WERI-Rb-1 (cell line): Measurements from ENCODE around the gene DKK3.

Source experiments
- DNase-seq: peaks from one replicate; pipeline ENCODE4 v3.0.0-alpha.2; 2020
- H3K27ac ChIP-seq: fragments of 250-450 bp; sonication (Bioruptor Pico); 2 replicates; pipeline ENCODE4 v1.5.1; 2020; ENCODE audit warnings: mild to moderate bottlenecking, moderate library complexity
- H3K27me3 ChIP-seq: fragments of 250-450 bp; sonication (Bioruptor Pico); 2 replicates; pipeline ENCODE4 v1.5.1; 2021; ENCODE audit warnings: mild to moderate bottlenecking, low read depth, moderate library complexity; ENCODE audit not compliant: insufficient read depth, severe bottlenecking
- H3K36me3 ChIP-seq: fragments of 250-450 bp; sonication (Bioruptor Pico); 2 replicates; pipeline ENCODE4 v1.5.1; 2020; ENCODE audit warnings: mild to moderate bottlenecking, moderate library complexity
- H3K4me3 ChIP-seq: 2 replicates; pipeline ENCODE4 v1.5.1; 2011; ENCODE audit warnings: low read depth, mild to moderate bottlenecking, control low read depth, low read length
- H3K9me3 ChIP-seq: fragments of 250-450 bp; sonication (Bioruptor Pico); 2 replicates; pipeline ENCODE4 v1.5.1; 2021; ENCODE audit warnings: mild to moderate bottlenecking, moderate library complexity; ENCODE audit not compliant: severe bottlenecking
- CTCF ChIP-seq: IDR thresholded peaks from 2 replicates; pipeline ENCODE4 v1.5.1; 2011; ENCODE audit warnings: low read depth, mild to moderate bottlenecking, control low read depth, inconsistent platforms, low read length

DKK3 gene

DNA sequence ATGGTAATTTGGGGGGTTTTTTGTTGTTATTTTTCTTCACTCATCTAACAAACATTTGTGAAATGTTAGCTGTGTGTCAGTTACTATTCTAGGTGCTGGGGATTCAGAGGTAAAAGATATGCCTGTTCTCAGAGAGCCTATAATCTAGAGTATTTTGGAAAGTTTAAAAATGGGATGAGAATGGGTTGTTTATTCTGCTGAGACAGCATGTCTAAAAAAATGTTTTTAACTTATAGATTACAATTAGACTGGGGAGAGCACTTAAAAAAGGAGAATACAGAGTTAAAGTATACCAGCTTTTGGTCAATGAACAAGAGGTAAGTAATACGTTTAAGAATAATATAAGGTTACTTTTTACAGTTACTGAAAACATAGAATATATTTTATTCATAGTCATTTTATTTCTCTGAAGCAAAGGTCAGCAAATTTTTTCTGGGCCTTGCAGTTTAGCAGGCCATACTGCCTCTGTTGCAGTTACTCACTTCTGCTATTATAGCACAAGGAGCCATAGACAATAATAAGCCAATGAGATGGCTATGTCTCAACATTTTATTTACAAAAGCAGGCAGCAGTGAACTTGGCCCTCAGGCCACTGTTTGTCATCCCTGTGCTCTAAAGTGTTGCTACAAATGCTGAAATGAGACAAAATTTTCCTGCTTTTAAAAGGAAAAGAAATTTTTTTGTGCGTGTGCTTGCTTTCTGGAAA, 60.0 kb downstream of the DKK3 start:
- DNase-seq, result no peak
- TF ChIP-seq CTCF, result no peak
- Histone ChIP-seq H3K4me3 (no peak overlapping the region), H3K27me3 (no peaks in the 10 kb centered on the region), H3K36me3 (peaks cover 37% of the 10 kb centered on the region), H3K9me3 (no peaks in the 10 kb centered on the region), H3K27ac (no peak overlapping the region)

DNA sequence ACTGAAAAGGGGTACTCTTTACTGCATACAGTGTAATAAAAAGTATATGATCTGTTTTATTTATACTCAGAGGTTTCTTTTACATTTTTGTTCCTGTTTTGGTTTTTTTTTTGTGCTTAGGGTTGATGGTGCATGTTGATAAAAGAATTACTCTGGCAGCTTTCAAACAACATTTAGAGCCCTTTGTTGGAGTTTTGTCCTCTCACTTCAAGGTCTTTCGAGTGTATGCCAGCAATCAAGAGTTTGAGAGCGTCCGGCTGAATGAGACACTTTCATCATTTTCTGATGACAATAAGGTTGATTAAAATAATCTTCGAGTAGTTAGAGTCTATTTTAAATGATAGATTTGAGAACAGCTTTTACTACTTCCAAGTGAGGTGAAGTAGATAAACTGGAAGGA, 60.6 kb downstream of the DKK3 start:
- no peak overlapping the region for H3K27ac ChIP-seq
- H3K36me3 ChIP-seq, result peaks cover 33% of the 10 kb centered on the region
- no peaks in the 10 kb centered on the region for H3K9me3 ChIP-seq
- no peak for TF ChIP-seq CTCF
- no peak for DNase-seq
- H3K4me3 ChIP-seq, result no peak overlapping the region
- H3K27me3 ChIP-seq, result no peaks in the 10 kb centered on the region

DNA sequence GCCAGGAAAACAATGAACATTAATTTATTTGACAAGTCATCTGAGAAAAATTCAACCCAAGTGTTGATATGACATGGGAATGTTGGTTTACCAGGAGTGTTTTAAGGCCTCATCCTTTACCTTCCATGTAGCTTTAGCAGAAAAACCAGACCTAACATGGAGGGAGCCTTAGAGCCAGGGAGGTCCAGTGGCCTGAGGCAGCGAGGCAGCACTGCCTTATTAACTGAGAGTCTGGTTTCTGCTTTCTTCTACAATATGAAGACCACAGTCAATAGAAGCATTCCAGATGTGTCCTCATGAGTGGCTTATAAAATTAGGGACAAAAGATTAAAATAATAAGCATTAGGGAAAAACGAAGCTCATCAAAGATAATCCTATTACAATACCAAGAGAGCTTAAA, 61.5 kb downstream of the DKK3 start:
- Histone ChIP-seq H3K27me3 (no peaks in the 10 kb centered on the region), H3K4me3 (no peak overlapping the region), H3K9me3 (no peaks in the 10 kb centered on the region), H3K27ac (no peak overlapping the region), H3K36me3 (peaks cover 34% of the 10 kb centered on the region)
- DNase-seq, result no peak
- TF ChIP-seq CTCF, result no peak

DNA sequence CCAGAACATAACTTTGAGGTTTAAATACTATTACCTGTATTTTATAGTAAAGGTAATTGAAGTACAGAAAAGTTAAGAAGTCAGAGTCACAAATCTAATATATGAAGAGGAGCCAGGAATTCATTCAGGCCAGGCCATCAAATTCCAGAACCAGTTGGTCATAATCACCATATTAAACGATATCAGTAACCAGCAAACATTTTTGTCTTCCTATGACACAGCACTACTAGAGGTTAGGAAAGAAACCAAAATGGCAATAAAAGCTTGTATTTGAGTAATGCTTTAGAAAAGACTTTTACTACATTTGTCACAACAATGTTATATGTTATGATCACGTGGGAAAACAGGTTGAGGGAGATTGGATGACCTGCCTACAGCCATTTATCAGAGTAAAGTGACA, 62.2 kb downstream of the DKK3 start:
- H3K27ac ChIP-seq, result no peak overlapping the region
- no peaks in the 10 kb centered on the region for H3K9me3 ChIP-seq
- peaks cover 31% of the 10 kb centered on the region for H3K36me3 ChIP-seq
- H3K27me3 ChIP-seq, result no peaks in the 10 kb centered on the region
- TF ChIP-seq CTCF, result no peak
- no peak for DNase-seq
- no peak overlapping the region for H3K4me3 ChIP-seq

DNA sequence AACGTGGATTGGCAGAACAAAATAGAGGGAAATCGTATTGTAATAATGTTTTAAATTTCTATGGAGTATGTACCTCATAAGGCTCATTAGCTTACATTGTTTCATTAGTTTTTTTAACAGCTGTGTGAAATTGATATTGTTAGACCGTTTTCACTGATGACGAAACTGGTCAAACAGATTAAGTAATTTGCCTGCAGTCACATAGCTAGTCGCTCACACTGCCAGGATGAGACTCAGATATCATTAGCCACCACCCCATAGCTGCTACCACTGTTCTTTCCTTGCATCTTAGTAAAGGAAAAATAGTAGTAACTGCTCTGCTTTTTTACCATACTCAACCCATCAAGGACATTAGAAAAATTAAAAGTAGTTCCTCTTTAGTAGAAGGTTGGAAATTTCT, 64.0 kb downstream of the DKK3 start:
- Histone ChIP-seq H3K27me3 (no peaks in the 10 kb centered on the region), H3K9me3 (no peaks in the 10 kb centered on the region), H3K4me3 (no peak overlapping the region), H3K36me3 (peaks cover 25% of the 10 kb centered on the region), H3K27ac (no peak overlapping the region)
- DNase-seq, result no peak
- no peak for TF ChIP-seq CTCF

- Histone ChIP-seq H3K36me3 (peaks cover 30% of the 10 kb centered on the region), H3K4me3 (no peak overlapping the region)
Measured at GRCh38 chr11:11942668-11943067, 65.8 kb downstream of the DKK3 start.

More at GRCh38 chr11:11942668-11943067, 65.8 kb downstream of the DKK3 start:
- no peaks in the 10 kb centered on the region for H3K9me3 ChIP-seq
- no peak overlapping the region for H3K27ac ChIP-seq
- TF ChIP-seq CTCF, result no peak
- DNase-seq, result no peak
- H3K27me3 ChIP-seq, result no peaks in the 10 kb centered on the region
